Endodermal cell (in vitro differentiated cells): ENCODE results near the gene EPHA4. TPM values are rescaled to one million over a fixed set of nuclear protein-coding genes. Genes with fewer than 3 reads are reported as not detected.

Experiments used
- DNase-seq: peaks from one replicate; pipeline ENCODE4 v3.0.0-alpha.2; 2017
- H3K27ac ChIP-seq: 2 replicates; pipeline ENCODE4 v1.5.1; 2013; ENCODE audit warnings: mild to moderate bottlenecking, low read depth, low read length, moderate library complexity
- H3K27me3 ChIP-seq: 2 replicates; pipeline ENCODE4 v1.6.1; 2013; ENCODE audit warnings: mild to moderate bottlenecking, low read length, moderate library complexity; ENCODE audit not compliant: insufficient read depth, control insufficient read depth, poor library complexity, severe bottlenecking
- H3K36me3 ChIP-seq: 2 replicates; pipeline ENCODE4 v1.7.0; 2013; ENCODE audit warnings: mild to moderate bottlenecking, low read length, moderate library complexity; ENCODE audit not compliant: control insufficient read depth, insufficient read depth
- H3K4me1 ChIP-seq: one replicate; pipeline ENCODE4 v1.7.0; 2013; ENCODE audit warnings: low read length; ENCODE audit not compliant: control insufficient read depth, insufficient read depth
- H3K4me3 ChIP-seq: 2 replicates; pipeline ENCODE4 v1.5.1; 2013; ENCODE audit warnings: mild to moderate bottlenecking, low read length, moderate library complexity
- H3K9ac ChIP-seq: 2 replicates; pipeline ENCODE4 v1.6.1; 2013; ENCODE audit warnings: mild to moderate bottlenecking, low read length, moderate library complexity; ENCODE audit not compliant: poor library complexity, severe bottlenecking; ENCODE audit errors: extremely low read depth
- H3K9me3 ChIP-seq: 2 replicates; pipeline ENCODE4 v1.6.1; 2013; ENCODE audit warnings: mild to moderate bottlenecking, low read length, moderate library complexity; ENCODE audit not compliant: control insufficient read depth
- H3K27ac Mint-ChIP-seq: 2 replicates; pipeline ENCODE4 v1.8.0; 2020; ENCODE audit warnings: mixed read lengths
- H3K27me3 Mint-ChIP-seq: 2 replicates; pipeline ENCODE4 v1.8.0; 2021; ENCODE audit warnings: mild to moderate bottlenecking, mixed read lengths; ENCODE audit not compliant: insufficient read depth
- H3K36me3 Mint-ChIP-seq: 2 replicates; pipeline ENCODE4 v1.8.0; 2020; ENCODE audit warnings: low read depth, mixed read lengths
- H3K4me1 Mint-ChIP-seq: 2 replicates; pipeline ENCODE4 v1.8.0; 2020; ENCODE audit warnings: mixed read lengths
- H3K4me3 Mint-ChIP-seq: 2 replicates; pipeline ENCODE4 v1.8.0; 2020; ENCODE audit warnings: mild to moderate bottlenecking, moderate library complexity, mixed read lengths
- H3K9me3 Mint-ChIP-seq: 2 replicates; pipeline ENCODE4 v1.8.0; 2020; ENCODE audit warnings: mild to moderate bottlenecking, mixed read lengths
- WGBS, 2 experiments: methylation state at CpG; one replicate each; pipeline versions ENCODE4 v1.1.5 to v1.1.7; 2013; ENCODE audit warnings: missing lambda C conversion rate in 2 of 2, mixed read lengths in 1 of 2; ENCODE audit not compliant: insufficient coverage in 1 of 2, insufficient read length in 1 of 2; 5-methylcytosine and 5-hydroxymethylcytosine counted together
- total RNA-seq, 2 donors: library from RNA; stranded (reverse); fragmentation: NEBNext Ultra II Directional in 1 of 2; extraction: Animal tissue kit (Norgen Biotek cat#: 25700) in 1 of 2; gene quantifications; 2 replicates in 1 of 2; 3 replicates in 1 of 2; pipeline ENCODE4 v1.2.1, GENCODE V29; 2021
- TF ChIP-seq, protein P1 (sequence below): fragments of 200-600 bp; sonication (generic); conservative IDR thresholded peaks from 2 replicates; pipeline ENCODE4 v1.5.0; 2021; ENCODE audit warnings: antibody characterized with exemption, mild to moderate bottlenecking

EPHA4 gene
- total RNA-seq, 2 donors from 2014 or later: 74.1 to 87.3 TPM

DNA sequence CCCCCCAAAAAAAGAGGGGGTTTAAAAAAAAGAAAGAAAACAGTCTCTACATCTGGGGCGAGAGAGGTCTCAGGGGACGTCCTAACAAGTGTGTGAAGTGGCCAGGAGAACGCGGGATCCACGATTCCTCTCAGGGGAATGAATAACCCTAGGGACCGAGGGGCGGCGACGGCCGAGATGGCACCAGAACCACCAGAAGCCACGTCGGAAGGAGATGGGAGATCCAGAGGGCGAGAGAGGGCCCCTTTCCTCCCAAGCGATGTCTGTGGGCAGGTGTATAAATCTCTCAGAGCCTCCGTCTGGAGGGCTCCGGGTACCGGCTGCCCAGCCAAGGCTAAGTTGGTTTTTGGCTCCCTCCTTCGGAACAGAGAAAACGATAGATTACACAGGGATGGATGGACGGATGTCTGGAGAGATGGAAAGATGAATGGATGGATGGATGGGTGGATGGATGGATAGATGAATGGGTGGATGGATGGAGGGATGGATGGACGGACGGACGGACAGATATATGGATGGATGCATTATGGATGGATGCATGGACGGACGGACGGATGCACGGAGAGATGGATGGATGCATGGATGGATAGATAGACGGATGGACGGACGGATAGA is 1.7 kb downstream of the EPHA4 start:
- Histone ChIP-seq H3K27ac (peak overlapping the region; percentile 25), H3K4me3 (peak overlapping the region; percentile 97), H3K36me3 (peaks cover 10% of the 10 kb centered on the region), H3K4me1 (peaks cover 6% of the 10 kb centered on the region), H3K9ac (peak overlapping the region; percentile 48), H3K27me3 (no peaks in the 10 kb centered on the region), H3K9me3 (no peaks in the 10 kb centered on the region)
- TF ChIP-seq, protein P1, sequence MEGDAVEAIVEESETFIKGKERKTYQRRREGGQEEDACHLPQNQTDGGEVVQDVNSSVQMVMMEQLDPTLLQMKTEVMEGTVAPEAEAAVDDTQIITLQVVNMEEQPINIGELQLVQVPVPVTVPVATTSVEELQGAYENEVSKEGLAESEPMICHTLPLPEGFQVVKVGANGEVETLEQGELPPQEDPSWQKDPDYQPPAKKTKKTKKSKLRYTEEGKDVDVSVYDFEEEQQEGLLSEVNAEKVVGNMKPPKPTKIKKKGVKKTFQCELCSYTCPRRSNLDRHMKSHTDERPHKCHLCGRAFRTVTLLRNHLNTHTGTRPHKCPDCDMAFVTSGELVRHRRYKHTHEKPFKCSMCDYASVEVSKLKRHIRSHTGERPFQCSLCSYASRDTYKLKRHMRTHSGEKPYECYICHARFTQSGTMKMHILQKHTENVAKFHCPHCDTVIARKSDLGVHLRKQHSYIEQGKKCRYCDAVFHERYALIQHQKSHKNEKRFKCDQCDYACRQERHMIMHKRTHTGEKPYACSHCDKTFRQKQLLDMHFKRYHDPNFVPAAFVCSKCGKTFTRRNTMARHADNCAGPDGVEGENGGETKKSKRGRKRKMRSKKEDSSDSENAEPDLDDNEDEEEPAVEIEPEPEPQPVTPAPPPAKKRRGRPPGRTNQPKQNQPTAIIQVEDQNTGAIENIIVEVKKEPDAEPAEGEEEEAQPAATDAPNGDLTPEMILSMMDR: peak; percentile 41
- peaks cover 55% of the 10 kb centered on the region for H3K4me1 Mint-ChIP-seq
- H3K9me3 Mint-ChIP-seq: no peaks in the 10 kb centered on the region
- DNase-seq: peak; percentile 75
- H3K4me3 Mint-ChIP-seq: peak overlapping the region; percentile 79
- peaks cover 35% of the 10 kb centered on the region for H3K27me3 Mint-ChIP-seq
- 3 to 5% methylated on average over 29 to 30 of the region's 30 CpGs for WGBS, 2 experiments
- peaks cover 7% of the 10 kb centered on the region for H3K36me3 Mint-ChIP-seq
- peak overlapping the region; percentile 16 for H3K27ac Mint-ChIP-seq

DNA sequence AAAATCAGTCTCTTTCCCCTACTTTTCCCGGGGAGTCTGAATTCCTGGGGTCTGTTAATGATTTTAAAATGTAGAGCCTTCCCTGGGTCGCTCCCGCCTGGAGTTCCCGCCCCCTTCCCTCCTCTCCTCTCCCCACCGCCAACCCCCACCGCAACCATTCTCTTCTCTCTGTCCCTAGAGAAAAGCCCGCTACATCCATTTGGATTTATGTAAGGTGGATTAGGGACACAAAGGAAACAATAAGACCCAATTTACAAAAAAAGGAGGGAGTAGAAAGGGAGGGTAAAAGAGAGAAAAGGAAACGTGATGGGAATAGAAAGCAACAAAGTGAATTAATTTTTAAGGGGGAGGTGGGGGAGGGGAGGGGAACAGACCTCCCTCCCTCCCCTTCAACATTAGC is 2.2 kb downstream of the EPHA4 start:
- H3K4me3 ChIP-seq: peak overlapping the region; percentile 97
- TF ChIP-seq, protein P1: no peak
- H3K27ac ChIP-seq: no peak overlapping the region
- H3K9me3 ChIP-seq: no peaks in the 10 kb centered on the region
- H3K27me3 Mint-ChIP-seq: peaks cover 34% of the 10 kb centered on the region
- H3K27ac Mint-ChIP-seq: no peak overlapping the region
- H3K36me3 ChIP-seq: peaks cover 10% of the 10 kb centered on the region
- WGBS, 2 experiments: 0% methylated on average over 5 of the region's 8 CpGs; no CpG with 5 or more reads in 1 of the 2 experiments
- H3K4me1 ChIP-seq: peaks cover 6% of the 10 kb centered on the region
- no peaks in the 10 kb centered on the region for H3K9me3 Mint-ChIP-seq
- H3K36me3 Mint-ChIP-seq: peaks cover 7% of the 10 kb centered on the region
- H3K4me1 Mint-ChIP-seq: peaks cover 57% of the 10 kb centered on the region
- H3K4me3 Mint-ChIP-seq: peak overlapping the region; percentile 79
- peak; percentile 64 for DNase-seq
- no peaks in the 10 kb centered on the region for H3K27me3 ChIP-seq
- H3K9ac ChIP-seq: peak overlapping the region; percentile 48

DNA sequence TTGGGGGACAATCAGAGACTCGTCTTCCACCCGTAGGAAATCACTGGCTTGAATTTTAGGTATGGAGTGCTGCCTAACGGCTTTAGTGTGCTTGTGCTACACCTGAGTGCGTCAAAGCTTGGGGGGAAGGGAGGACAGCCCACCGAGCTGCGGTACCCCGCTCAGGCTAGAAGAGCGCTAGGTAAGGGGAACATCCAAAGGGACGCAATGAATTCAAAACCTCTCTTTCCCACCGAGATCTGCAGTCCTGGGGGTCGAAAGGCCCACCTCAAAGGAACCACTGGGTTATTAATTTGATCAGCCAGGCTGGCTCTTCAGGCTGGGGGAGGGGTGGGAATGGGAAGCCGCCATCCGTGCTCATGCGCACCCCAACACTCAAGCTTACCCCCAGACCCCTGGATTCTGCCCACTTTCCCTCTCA is 2.7 kb downstream of the EPHA4 start:
- peak overlapping the region; percentile 97 for H3K4me3 ChIP-seq
- H3K9me3 Mint-ChIP-seq: no peaks in the 10 kb centered on the region
- H3K27me3 ChIP-seq: no peaks in the 10 kb centered on the region
- no peaks in the 10 kb centered on the region for H3K9me3 ChIP-seq
- WGBS, 2 experiments: 2 to 3% methylated on average over 11 to 14 of the region's 14 CpGs
- peaks cover 30% of the 10 kb centered on the region for H3K27me3 Mint-ChIP-seq
- H3K9ac ChIP-seq: peak overlapping the region; percentile 48
- H3K36me3 Mint-ChIP-seq: peaks cover 7% of the 10 kb centered on the region
- TF ChIP-seq, protein P1: no peak
- no peak overlapping the region for H3K27ac Mint-ChIP-seq
- H3K27ac ChIP-seq: no peak overlapping the region
- peak; percentile 73 for DNase-seq
- H3K4me1 ChIP-seq: peaks cover 6% of the 10 kb centered on the region
- H3K4me1 Mint-ChIP-seq: peaks cover 57% of the 10 kb centered on the region
- peak overlapping the region; percentile 79 for H3K4me3 Mint-ChIP-seq
- peaks cover 11% of the 10 kb centered on the region for H3K36me3 ChIP-seq
